Activated CD4-positive, alpha-beta T cell treated with anti-CD3 and anti-CD28 coated beads, Interleukin-2, Interleukin-6, amounts not matched to agents 100 ng/mL and 50 ng/mL, durations not matched to agents 16 hours and 8 hours (primary cell): ENCODE measurements around the gene KLRC2.
"Not testable (repeated sequence)": the region's sequence is repeated elsewhere in the genome, so short reads cannot be mapped to it uniquely, and the experiment has no call there.

ENCODE experiments used
- DNase-seq: peaks from one replicate; pipeline ENCODE4 v3.0.0-alpha.2; 2020

Gene KLRC2

DNA sequence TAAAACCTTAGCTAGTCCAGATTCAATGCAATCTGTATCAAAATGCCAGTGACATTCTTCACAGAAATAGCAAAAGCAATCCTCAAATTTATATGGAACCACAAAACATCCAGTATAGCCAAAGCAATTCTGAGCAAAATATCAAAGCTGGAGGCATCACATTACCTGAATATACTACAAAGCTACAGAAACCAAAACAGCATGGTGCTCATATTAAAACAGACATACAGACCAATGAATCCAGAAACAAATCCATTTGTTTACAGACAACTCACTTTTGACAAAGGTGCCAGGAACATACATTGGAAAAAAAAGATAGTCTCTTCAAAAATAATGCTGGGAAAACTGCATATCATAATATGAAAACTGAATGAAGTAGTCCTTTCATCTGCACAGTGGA, 31.0 kb downstream of the KLRC2 start:
- DNase-seq = no peak

- DNase-seq = no peak
Observed at GRCh38 chr12:10400829-10401228, 35.0 kb downstream of the KLRC2 start.

DNA sequence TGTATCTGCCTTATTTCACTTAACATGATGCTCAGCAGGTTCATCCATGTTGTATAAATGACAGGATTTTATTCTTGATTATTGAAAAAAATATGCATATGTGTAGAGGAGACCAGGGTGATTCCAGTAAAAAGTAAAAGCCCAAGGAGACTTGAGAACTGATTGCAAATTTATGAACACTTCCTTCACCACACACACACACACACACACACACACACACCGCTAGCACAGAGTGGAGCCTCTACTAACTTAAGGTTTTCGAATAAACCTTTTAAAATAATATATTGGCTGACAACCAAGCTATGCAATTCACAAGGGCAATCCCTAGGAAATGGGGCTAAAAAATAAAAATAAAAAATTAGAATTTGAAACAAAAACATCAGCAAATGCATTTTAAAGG, 37.6 kb downstream of the KLRC2 start:
- DNase-seq = no peak

DNA sequence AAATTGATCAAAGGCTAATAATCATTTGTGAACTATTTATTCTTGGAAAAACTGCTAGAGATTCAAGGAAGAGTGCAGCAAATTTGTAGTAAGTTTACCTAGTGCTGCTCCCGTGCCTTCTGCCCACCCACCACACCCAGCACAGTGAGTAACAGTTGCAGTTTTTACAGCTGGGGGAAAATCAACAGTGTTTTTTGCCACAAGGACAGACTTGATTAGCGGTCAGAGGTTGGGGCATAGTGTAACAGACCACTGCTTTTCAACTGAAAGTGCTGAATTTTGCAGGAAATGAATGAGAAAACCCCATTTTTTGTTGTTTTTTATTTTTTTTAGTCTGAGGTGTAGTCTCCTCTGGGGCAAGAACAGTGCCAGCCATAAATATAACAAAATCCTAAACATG, 38.5 kb downstream of the KLRC2 start:
- no peak for DNase-seq

DNA sequence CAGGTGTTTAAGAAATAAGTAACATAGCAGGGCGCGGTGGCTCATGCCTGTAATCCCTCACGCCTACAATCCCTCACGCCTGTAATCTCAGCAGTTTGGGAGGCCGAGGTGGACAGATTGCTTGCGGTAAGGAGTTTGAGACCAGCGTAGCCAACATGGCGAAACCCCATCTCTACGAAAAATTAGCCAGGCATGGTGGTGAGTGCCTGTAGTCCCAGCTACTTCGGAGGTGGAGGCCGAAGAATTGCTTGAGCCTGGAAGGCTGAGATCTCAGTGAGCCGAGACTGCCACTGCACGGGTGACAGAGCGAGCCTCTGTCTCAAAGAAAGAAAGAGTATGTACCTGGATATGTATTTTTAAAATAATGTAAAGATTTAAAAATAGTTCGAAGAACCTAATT, 39.6 kb downstream of the KLRC2 start:
- DNase-seq = not testable (repeated sequence)

DNA sequence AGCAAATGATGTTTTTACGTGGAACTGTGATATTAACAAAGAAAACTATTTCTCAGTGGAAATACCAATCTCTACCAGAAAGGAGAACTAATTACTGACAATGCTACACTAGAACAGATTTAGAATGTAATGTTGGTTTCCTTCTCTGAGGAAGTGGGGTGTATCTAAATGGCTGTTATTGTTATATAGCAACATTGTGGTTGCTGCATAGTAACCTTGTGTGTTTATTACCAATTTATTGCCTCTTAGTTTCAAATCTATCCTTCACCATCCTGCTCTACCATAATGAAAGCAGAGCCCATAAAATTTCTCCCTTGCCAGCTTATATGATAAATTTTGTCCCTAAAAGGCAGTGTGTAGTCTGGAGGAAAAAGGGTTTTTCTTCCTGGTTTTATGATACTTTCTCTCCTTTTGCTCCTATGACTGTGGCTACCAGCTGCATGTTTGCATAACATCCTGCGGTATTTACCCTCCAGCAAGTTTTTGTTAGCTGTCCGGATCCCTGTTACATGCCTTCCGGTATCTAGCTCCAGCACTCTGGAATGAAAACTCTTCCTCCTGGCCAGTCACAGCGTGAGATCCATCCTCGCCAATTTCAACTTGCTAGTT, 40.3 kb downstream of the KLRC2 start:
- DNase-seq = no peak

DNA sequence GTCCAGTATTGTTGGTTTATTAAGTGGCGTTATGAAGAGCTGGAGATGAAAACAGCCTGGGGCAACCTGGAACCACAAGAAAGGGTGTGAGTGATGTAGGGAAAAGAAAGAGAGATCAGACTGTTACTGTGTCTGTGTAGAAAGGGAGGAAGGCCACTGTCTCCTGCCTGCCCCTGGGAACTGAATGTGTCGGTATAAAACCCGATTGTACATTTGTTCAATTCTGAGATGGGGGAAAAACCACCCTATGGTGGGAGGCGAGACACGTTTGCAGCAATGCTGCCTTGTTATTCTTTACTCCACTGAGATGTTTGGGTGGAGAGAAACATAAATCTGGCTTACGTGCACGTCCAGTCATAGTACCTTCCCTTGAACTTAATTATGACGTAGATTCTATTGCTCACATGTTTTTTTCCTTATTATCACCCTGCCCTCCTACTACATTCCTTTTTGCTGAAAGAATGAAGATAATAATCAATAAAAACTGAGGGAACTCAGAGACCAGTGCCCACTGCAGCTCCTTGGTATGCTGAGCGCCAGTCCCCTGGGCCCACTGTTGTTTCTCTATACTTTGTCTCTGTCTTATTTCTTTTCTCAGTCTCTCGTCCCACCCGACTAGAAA, 41.2 kb downstream of the KLRC2 start:
- DNase-seq = not testable (repeated sequence)

GRCh38 chr12:10393291-10393690, 42.5 kb downstream of the KLRC2 start:
- DNase-seq = no peak

GRCh38 chr12:10392394-10392930, 43.3 kb downstream of the KLRC2 start:
- no peak for DNase-seq

DNA sequence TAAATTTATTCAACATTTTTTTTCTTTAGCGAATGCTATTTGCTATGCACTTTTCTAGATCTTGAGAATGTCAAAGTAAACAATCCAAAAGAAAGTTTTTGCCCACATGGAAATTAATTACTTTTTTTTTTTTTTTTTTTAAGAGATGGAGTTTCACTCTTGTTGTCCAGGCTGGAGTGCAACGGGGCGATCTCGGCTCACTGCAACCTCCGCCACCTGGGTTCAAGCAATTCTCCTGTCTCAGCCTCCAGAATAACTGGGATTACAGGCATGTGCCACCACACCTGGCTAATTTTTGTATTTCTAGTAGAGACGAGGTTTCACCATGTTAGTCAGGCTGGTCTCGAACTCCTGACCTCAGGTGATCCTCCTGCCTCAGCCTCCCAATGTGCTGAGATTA, 44.8 kb downstream of the KLRC2 start:
- not testable (repeated sequence) for DNase-seq

- DNase-seq = no peak
Observed at GRCh38 chr12:10389904-10390303, 45.9 kb downstream of the KLRC2 start, which contains the start of gene KLRK1. TSS of gene KLRK1 (minus strand) at chr12:10390041. CDS start at chr12:10388810, 1,231 bp downstream.

DNA sequence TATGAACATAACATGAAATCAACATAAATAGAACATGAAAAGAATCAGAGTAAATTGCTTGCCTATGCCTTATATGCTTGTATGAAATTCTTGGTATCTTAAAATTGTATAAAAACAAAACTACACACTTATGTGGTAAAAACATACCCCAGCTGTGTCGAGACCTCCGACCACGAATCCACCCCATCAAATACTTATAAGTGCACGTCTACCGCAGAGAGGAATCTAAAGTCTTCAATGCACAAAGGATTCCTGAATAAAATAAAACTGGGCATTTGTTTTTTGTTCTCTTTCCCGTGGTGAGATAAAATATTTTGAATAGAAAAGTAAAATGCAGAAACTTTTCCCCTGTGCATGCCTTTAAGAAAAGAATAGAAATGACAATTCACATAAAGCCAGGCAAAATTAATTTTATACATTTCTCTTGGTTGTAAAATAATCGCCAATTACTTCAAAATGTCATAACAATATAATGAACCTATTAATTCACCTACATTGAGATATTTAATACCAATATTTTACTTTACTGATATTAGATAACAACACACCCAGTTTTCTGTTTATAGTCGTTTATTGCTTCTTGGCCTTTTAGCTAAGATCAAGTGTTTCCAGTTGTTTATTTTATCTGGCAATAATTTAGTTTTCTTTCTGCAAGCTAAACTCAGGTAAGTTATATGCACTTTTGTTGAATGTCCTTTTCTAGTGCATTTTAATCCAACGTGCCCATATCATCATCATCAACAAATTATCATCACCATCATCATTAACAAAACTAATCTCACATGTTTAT, 47.0 kb downstream of the KLRC2 start:
- no peak for DNase-seq

- not testable (repeated sequence) for DNase-seq
Observed at GRCh38 chr12:10387498-10387897, 48.3 kb downstream of the KLRC2 start.

DNA sequence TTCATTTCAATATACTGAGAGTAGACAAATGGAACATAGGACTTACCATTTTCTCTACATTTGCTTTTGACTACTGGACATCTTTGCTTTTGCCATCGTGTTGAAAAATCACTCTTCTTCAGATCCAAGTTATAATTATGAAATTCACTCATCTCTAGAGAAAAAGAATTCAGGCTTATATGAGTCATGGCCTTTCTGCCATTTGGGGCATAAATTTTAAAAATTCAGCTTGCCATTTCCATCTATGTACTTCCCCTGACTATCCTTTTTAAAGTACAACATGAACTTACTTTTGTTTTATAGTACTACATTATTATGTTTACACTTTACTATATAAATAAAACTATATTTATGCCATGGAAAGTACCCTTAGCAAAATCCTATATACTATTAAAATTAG, 49.0 kb downstream of the KLRC2 start:
- no peak for DNase-seq

DNA sequence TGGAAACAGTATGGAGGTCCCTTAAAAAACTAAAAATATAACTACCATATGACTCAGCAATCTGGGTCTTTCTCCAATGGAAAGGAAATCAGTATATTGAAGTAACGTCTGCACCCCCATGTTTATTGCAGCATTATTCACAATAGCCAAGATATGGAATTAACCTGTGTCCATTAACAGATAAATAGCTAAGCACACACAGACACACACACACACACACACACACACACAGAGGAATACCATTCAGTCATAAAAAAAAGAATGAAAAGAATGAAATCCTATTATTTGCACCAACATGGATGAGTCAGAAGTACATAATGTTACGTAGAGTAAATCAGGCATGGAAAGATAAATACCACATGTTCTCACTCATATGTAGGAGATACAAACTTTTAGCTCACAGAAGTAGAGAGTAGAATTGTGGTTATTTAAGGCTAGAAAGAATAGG, 50.6 kb downstream of the KLRC2 start:
- DNase-seq = no peak

DNA sequence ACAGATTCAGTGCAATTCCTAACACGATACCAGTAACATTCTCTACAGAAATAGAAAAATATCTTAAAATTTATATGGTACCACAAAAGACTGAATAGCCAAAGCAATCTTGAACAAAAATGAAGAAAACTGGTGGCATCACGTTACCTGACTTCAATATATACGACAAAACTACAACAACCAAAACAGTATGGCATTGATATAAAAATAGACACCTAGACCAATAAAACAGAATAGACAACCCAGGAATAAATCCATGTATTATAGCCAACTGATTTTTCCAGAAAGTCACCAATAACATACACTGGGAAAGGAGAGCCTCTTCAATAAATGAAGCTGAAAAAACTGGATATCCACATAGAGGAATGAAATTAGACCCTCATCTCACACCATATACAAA, 51.6 kb downstream of the KLRC2 start:
- DNase-seq = no peak

GRCh38 chr12:10381928-10382628, 53.7 kb downstream of the KLRC2 start:
- no peak for DNase-seq
